H1 (cell line): ENCODE measurements around the gene ARHGAP8. TPM values are rescaled to one million over a fixed set of nuclear protein-coding genes. Genes with fewer than 3 reads are reported as not detected.
A peak's percentile ranks its signal among the peaks of the same experiment; 100 is the strongest.

Experiments
- CTCF ChIA-PET: fragments of 300-600 bp; sonication (Branson Sonifier 250); formaldehyde crosslinking; loops from one replicate; lab custom pipeline; 2021; ENCODE audit not compliant: partially characterized antibody; lab: Charles Lee
- POLR2A ChIA-PET: fragments of 300-600 bp; sonication (Branson Sonifier 250); formaldehyde crosslinking; loops from one replicate; lab custom pipeline; 2021; ENCODE audit warnings: inconsistent platforms; ENCODE audit not compliant: partially characterized antibody; lab: Charles Lee
- DNase-seq, 2 experiments: peaks; one replicate each; pipeline versions ENCODE4 v3.0.0 to v3.0.0-alpha.2; 2010 to 2022; ENCODE audit warnings: low spot score in 2 of 2, low read depth in 1 of 2, mixed read lengths in 1 of 2
- FAIRE-seq: peaks from 2 replicates; lab custom pipeline; 2011; peaks lifted over from hg19 to GRCh38; lab: Jason Lieb, UNC
- H2AFZ ChIP-seq: 2 replicates; pipeline ENCODE4 v1.8.1; 2012; ENCODE audit warnings: low read length, inconsistent platforms
- H2AK5ac ChIP-seq: 2 replicates; pipeline ENCODE4 v1.6.1; 2013; ENCODE audit warnings: low read depth, low read length
- H2BK120ac ChIP-seq: replicated peaks from 2 replicates; pipeline ENCODE3; 2013; ENCODE audit warnings: low read depth, low read length, inconsistent platforms
- H2BK12ac ChIP-seq: 2 replicates; pipeline ENCODE4 v1.6.1; 2013; ENCODE audit warnings: low read depth, low read length
- H2BK15ac ChIP-seq: 2 replicates; pipeline ENCODE4 v1.6.1; 2013; ENCODE audit warnings: low read length
- H2BK20ac ChIP-seq: 2 replicates; pipeline ENCODE4 v1.6.1; 2013; ENCODE audit warnings: low read length
- H2BK5ac ChIP-seq: 2 replicates; pipeline ENCODE4 v1.6.1; 2013; ENCODE audit warnings: low read depth, low read length
- H3K14ac ChIP-seq: 2 replicates; pipeline ENCODE4 v1.6.1; 2013; ENCODE audit warnings: inconsistent platforms; ENCODE audit not compliant: insufficient read length
- H3K18ac ChIP-seq: 2 replicates; pipeline ENCODE4 v1.6.1; 2013; ENCODE audit warnings: low read length; ENCODE audit errors: extremely low read depth
- H3K23ac ChIP-seq: 2 replicates; pipeline ENCODE4 v1.6.1; 2013; ENCODE audit warnings: inconsistent platforms; ENCODE audit not compliant: insufficient read length
- H3K23me2 ChIP-seq: 2 replicates; pipeline ENCODE4 v1.6.1; 2013; ENCODE audit warnings: low read depth, low read length
- H3K27ac ChIP-seq: 2 replicates; pipeline ENCODE4 v1.6.1; 2011; ENCODE audit warnings: low read depth, low read length, inconsistent platforms
- H3K27me3 ChIP-seq, 4 experiments: replicated peaks in 1 of 4; 1 replicate in 1 of 4; 2 replicates in 3 of 4; pipeline versions ENCODE4 v1.6.1 to v1.8.1; 2011 to 2013; ENCODE audit warnings: low read length in 3 of 4, mild to moderate bottlenecking in 3 of 4, inconsistent platforms in 2 of 4, mixed read lengths in 2 of 4, moderate library complexity in 1 of 4; ENCODE audit not compliant: control insufficient read depth in 3 of 4, insufficient read depth in 3 of 4; ENCODE audit errors: extremely low read depth in 1 of 4
- H3K36me3 ChIP-seq, 4 experiments: 2 replicates each; pipeline versions ENCODE4 v1.6.1 to v1.8.1; 2011 to 2013; ENCODE audit warnings: mild to moderate bottlenecking in 4 of 4, low read length in 3 of 4, moderate library complexity in 2 of 4, control low read depth in 1 of 4, inconsistent platforms in 1 of 4; ENCODE audit not compliant: insufficient read depth in 4 of 4, control insufficient read depth in 2 of 4
- H3K4ac ChIP-seq: replicated peaks from 2 replicates; pipeline ENCODE3; 2013; ENCODE audit warnings: low read length, low read depth, mixed read lengths, inconsistent platforms; ENCODE audit not compliant: insufficient read length
- H3K4me1 ChIP-seq, 4 experiments: replicated peaks in 1 of 4; 1 replicate in 1 of 4; 2 replicates in 3 of 4; pipeline versions ENCODE4 v1.6.1 to v1.8.1; 2011 to 2013; ENCODE audit warnings: low read length in 3 of 4, inconsistent platforms in 2 of 4, mixed read lengths in 1 of 4; ENCODE audit not compliant: insufficient read depth in 4 of 4, control insufficient read depth in 3 of 4
- H3K4me2 ChIP-seq, 2 experiments: 2 replicates each; pipeline versions ENCODE4 v1.6.1 to v1.8.1; 2011 to 2013; ENCODE audit warnings: low read depth in 2 of 2, low read length in 2 of 2, control low read depth in 1 of 2, inconsistent platforms in 1 of 2, mild to moderate bottlenecking in 1 of 2; ENCODE audit not compliant: insufficient read depth in 1 of 2
- H3K4me3 ChIP-seq, 4 experiments: fragments of 200-600, 300-600 bp in 1 of 4; sonication (generic), shearing (Covaris generic), sonication (Bioruptor Twin) in 1 of 4; 2 replicates each; pipeline versions ENCODE4 v1.5.1 to v1.8.1; 2011 to 2016; ENCODE audit warnings: low read length in 4 of 4, low read depth in 3 of 4, control low read depth in 2 of 4, inconsistent platforms in 2 of 4, mild to moderate bottlenecking in 2 of 4, mixed read lengths in 1 of 4, moderate library complexity in 1 of 4; ENCODE audit not compliant: insufficient read depth in 2 of 4; ENCODE audit errors: extremely low read depth in 1 of 4
- H3K56ac ChIP-seq: replicated peaks from 2 replicates; pipeline ENCODE3; 2013; ENCODE audit warnings: low read depth, mild to moderate bottlenecking, mixed read lengths, low read length, inconsistent platforms; ENCODE audit not compliant: insufficient read length
- H3K79me1 ChIP-seq: 2 replicates; pipeline ENCODE4 v1.6.1; 2013; ENCODE audit warnings: low read depth, low read length, control low read depth
- H3K79me2 ChIP-seq, 2 experiments: 2 replicates each; pipeline versions ENCODE4 v1.6.1 to v1.8.1; 2012 to 2013; ENCODE audit warnings: low read length in 2 of 2, mild to moderate bottlenecking in 2 of 2, inconsistent platforms in 1 of 2; ENCODE audit not compliant: insufficient read depth in 2 of 2, control insufficient read depth in 1 of 2
- H3K9ac ChIP-seq, 4 experiments: replicated peaks in 1 of 4; 1 replicate in 1 of 4; 2 replicates in 3 of 4; pipeline versions ENCODE4 v1.6.1 to v1.8.1; 2011 to 2013; ENCODE audit warnings: low read depth in 3 of 4, low read length in 3 of 4, control low read depth in 2 of 4, mild to moderate bottlenecking in 2 of 4, moderate library complexity in 2 of 4, inconsistent platforms in 1 of 4; ENCODE audit errors: extremely low read depth in 1 of 4
- H3K9me3 ChIP-seq, 2 experiments: 2 replicates each; pipeline versions ENCODE4 v1.6.1 to v1.8.1; 2012 to 2013; ENCODE audit warnings: mild to moderate bottlenecking in 2 of 2, moderate library complexity in 2 of 2, control low read depth in 1 of 2, inconsistent platforms in 1 of 2, low read depth in 1 of 2, low read length in 1 of 2, mixed read lengths in 1 of 2; ENCODE audit not compliant: insufficient read depth in 2 of 2
- H4K20me1 ChIP-seq, 2 experiments: replicated peaks in 1 of 2; 2 replicates each; pipeline versions ENCODE3 to v1.8.1; 2011 to 2013; ENCODE audit warnings: inconsistent platforms in 2 of 2, low read length in 2 of 2, mild to moderate bottlenecking in 1 of 2; ENCODE audit not compliant: insufficient read depth in 2 of 2, control insufficient read depth in 1 of 2
- H4K5ac ChIP-seq: 2 replicates; pipeline ENCODE4 v1.6.1; 2013; ENCODE audit warnings: low read length, low read depth, mixed read lengths, inconsistent platforms; ENCODE audit not compliant: insufficient read length
- H4K8ac ChIP-seq: 2 replicates; pipeline ENCODE4 v1.8.0; 2013; ENCODE audit warnings: mild to moderate bottlenecking, moderate library complexity, low read length, inconsistent platforms; ENCODE audit not compliant: insufficient read depth; ENCODE audit errors: extremely low read depth
- H4K91ac ChIP-seq: replicated peaks from 2 replicates; pipeline ENCODE3; 2013; ENCODE audit warnings: low read length, mixed read lengths, inconsistent platforms; ENCODE audit not compliant: insufficient read length
- EZH2 ChIP-seq: fragments of 200-600 bp; sonication (generic); IDR thresholded peaks from 2 replicates; pipeline ENCODE4 v1.7.1; 2012; ENCODE audit warnings: low read depth, mild to moderate bottlenecking, moderate library complexity, low read length, inconsistent platforms; ENCODE audit not compliant: severe bottlenecking
- WGBS, 2 experiments: shearing (Covaris generic) in 1 of 2; methylation state at CpG; one replicate each; pipeline versions ENCODE4 v1.1.6 to v1.1.7; 2013 to 2015; ENCODE audit warnings: low lambda C conversion rate in 2 of 2, mixed read lengths in 2 of 2, inconsistent platforms in 1 of 2, low coverage in 1 of 2, missing lambda C conversion rate in 1 of 2; ENCODE audit not compliant: insufficient replicate concordance in 2 of 2, insufficient coverage in 1 of 2, insufficient read length in 1 of 2; ENCODE audit errors: extremely low coverage in 1 of 2, missing lambda C conversion rate in 1 of 2; 5-methylcytosine and 5-hydroxymethylcytosine counted together
- polyA plus RNA-seq, 7 experiments: library from polyadenylated mRNA; depleted of rRNA in 3 of 7; stranded (reverse) in 5 of 7; unstranded in 2 of 7; fragments of >200 nt in 5 of 7; fragments of 200-250 nt in 2 of 7; gene quantifications; 1 replicate in 5 of 7; 2 replicates in 1 of 7; 4 replicates in 1 of 7; pipeline versions ENCODE4 v1.2.1 to v1.2.3, GENCODE V29; 2011 to 2013; ENCODE audit warnings: missing spikeins in 2 of 7, mixed read lengths in 2 of 7
- total RNA-seq: library from RNA; stranded (reverse); fragmentation: NEBNext Ultra II Directional; extraction: Animal tissue kit (Norgen Biotek cat#: 25700); gene quantifications from 2 replicates; pipeline ENCODE4 v1.2.1, GENCODE V29; 2021
- TF ChIP-seq, protein P1 (sequence below), 3 experiments: IDR thresholded peaks; 1 replicate in 2 of 3; 2 replicates in 1 of 3; pipeline versions ENCODE4 v1.5.1 to v1.6.1; 2011; ENCODE audit warnings: low read length in 3 of 3, mild to moderate bottlenecking in 3 of 3, inconsistent platforms in 2 of 3, low read depth in 1 of 3, moderate library complexity in 1 of 3; ENCODE audit not compliant: insufficient read depth in 1 of 3; ENCODE audit errors: control extremely low read depth in 1 of 3

The ARHGAP8 gene
- total and polyA plus RNA-seq, 2 of the 8 experiments (the other 6 are each of a cell fraction or from before 2014, with no cell fraction given) = 35.6 to 47.7 TPM

DNA sequence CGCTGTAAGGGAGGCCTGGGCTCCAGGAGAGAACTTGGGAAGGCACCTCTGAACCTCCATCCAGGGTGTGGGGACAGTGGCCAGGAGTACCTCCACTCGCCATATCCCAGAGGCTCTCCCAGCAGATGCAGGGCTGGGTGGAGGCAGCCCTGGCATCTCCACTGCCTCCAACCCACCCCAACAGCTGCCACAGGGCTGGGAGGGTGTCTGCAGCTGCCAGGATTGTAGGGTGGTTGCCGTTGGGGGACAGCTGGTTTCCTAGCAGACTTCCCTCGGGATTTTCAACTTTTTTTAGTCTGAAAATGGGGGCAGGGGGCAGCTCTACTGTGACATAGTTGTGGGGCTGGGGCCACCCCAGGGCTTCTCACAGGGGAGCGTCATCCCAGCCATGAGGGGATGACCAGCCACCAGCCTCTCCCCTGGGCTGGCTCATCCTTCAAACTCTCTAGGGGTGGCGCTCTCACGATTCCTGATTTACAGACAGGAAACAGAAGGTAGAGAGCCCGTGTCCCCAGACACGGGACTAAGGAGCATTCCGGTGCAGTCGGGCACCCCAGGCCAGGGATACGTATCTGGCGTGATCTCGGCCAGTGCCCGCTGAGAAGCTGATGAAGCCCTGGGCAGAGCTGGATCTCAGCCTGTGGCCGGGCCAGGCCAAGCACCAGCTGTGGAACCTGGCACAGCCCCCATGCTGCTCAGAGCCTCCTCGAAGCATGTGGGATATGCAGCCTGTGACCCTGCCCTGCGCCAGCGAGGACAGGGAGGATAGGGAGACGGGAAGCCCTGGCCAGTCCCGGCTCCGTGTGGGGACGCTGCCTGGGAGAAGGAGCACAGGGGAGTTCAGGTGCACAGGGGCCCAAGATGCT, 40.5 kb upstream of the ARHGAP8 start:
- DNase-seq (no peak), FAIRE-seq (no peak)
- H2AFZ ChIP-seq = no peak overlapping the region
- peaks cover 0 to 4% (median 0%) of the 10 kb centered on the region in 4 experiments; a peak in 2 of 7 replicates for H3K4me1 ChIP-seq
- no peaks in the 10 kb centered on the region for H3K79me1 ChIP-seq
- H3K79me2 ChIP-seq = no peaks in the 10 kb centered on the region
- H4K5ac ChIP-seq = no peak overlapping the region
- no peak overlapping the region for H2BK12ac ChIP-seq
- ChIA-PET POLR2A (interaction anchor here (1.1 kb wide), 1 partner anchor 9 kb away, joined by 3 read pairs; no protein-coding TSS in a partner anchor), CTCF (interaction anchor here (0.6 to 9.8 kb wide), 7 partner anchors 9 to 30 kb away, joined by 3 to 80 read pairs (median 3); no protein-coding TSS in a partner anchor)
- H3K4me3 ChIP-seq = no peak overlapping the region
- H3K23ac ChIP-seq = no peak overlapping the region
- no peak overlapping the region for H3K14ac ChIP-seq
- no peak overlapping the region for H3K4me2 ChIP-seq
- no peak overlapping the region for H4K91ac ChIP-seq
- H2BK15ac ChIP-seq = no peak overlapping the region
- H3K27me3 ChIP-seq = no peaks in the 10 kb centered on the region
- H3K9ac ChIP-seq = no peak overlapping the region
- no peak overlapping the region for H2BK120ac ChIP-seq
- no peak overlapping the region for H2AK5ac ChIP-seq
- no peaks in the 10 kb centered on the region for H3K9me3 ChIP-seq
- H3K56ac ChIP-seq = no peak overlapping the region
- no peak overlapping the region for H2BK5ac ChIP-seq
- H3K36me3 ChIP-seq = no peaks in the 10 kb centered on the region
- no peak overlapping the region for H3K18ac ChIP-seq
- H3K23me2 ChIP-seq = no peaks in the 10 kb centered on the region
- WGBS, 2 experiments = 91% methylated on average over 23 of the region's 23 CpGs; no CpG with 5 or more reads in 1 of the 2 experiments
- no peak overlapping the region for H2BK20ac ChIP-seq
- no peak overlapping the region; the same call in 1 of the 2 replicates for H3K27ac ChIP-seq
- no peak for TF ChIP-seq EZH2
- TF ChIP-seq, protein P1, sequence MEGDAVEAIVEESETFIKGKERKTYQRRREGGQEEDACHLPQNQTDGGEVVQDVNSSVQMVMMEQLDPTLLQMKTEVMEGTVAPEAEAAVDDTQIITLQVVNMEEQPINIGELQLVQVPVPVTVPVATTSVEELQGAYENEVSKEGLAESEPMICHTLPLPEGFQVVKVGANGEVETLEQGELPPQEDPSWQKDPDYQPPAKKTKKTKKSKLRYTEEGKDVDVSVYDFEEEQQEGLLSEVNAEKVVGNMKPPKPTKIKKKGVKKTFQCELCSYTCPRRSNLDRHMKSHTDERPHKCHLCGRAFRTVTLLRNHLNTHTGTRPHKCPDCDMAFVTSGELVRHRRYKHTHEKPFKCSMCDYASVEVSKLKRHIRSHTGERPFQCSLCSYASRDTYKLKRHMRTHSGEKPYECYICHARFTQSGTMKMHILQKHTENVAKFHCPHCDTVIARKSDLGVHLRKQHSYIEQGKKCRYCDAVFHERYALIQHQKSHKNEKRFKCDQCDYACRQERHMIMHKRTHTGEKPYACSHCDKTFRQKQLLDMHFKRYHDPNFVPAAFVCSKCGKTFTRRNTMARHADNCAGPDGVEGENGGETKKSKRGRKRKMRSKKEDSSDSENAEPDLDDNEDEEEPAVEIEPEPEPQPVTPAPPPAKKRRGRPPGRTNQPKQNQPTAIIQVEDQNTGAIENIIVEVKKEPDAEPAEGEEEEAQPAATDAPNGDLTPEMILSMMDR (IDR thresholded peaks at IDR 0.05; ENCODE audit: control extremely low read depth in 1 of 3, insufficient read depth in 1 of 3, low read depth in 1 of 3, low read length in 3 of 3) = peak in 1 of 3 experiments; percentile 5; a peak in 1 of 4 replicates
- peaks cover 4 to 5% of the 10 kb centered on the region in 2 experiments for H4K20me1 ChIP-seq
- 0 out of 2 replicates have a peak overlapping the region, but pooled peaks have one; percentile 29 for H4K8ac ChIP-seq
- no peak overlapping the region for H3K4ac ChIP-seq
